ENCODE data around the gene PDE8A.

DNA sequence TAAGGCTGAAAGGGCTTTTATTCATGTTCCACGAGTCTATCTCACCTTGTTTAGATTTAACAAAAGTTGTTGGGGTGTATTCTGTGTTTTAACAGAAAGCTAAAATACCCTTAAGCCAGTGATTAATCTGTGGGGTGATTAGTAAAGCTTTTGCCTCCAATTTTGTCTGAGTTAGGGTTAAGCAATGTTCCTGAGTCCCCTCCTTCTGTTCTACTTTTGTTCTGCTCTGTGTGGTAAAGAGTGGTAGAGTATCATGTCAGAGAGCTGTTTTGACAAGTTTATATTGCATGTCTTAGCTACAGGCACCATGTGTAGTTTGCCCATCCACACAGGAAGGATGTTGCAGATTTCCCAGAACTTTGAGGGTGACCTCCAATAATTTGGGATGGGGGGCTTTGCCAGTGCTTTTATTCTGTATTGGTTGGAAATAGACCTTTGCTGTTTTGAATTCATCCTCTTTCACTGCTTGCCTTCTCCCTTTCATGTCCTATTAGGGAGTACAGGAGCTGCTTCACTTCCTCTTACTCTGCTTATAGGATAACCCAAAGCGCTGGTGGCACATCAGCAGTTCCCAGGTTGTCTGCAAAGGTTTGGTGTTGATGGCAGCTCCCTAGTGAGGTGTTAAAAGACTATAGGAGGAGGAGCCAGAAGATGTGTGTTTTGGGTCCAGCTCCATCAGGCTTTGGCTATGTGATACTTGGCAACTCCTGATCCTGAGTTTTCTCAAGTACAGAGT is 7.4 kb downstream of the PDE8A start:
- TF ChIP-seq, protein P1, sequence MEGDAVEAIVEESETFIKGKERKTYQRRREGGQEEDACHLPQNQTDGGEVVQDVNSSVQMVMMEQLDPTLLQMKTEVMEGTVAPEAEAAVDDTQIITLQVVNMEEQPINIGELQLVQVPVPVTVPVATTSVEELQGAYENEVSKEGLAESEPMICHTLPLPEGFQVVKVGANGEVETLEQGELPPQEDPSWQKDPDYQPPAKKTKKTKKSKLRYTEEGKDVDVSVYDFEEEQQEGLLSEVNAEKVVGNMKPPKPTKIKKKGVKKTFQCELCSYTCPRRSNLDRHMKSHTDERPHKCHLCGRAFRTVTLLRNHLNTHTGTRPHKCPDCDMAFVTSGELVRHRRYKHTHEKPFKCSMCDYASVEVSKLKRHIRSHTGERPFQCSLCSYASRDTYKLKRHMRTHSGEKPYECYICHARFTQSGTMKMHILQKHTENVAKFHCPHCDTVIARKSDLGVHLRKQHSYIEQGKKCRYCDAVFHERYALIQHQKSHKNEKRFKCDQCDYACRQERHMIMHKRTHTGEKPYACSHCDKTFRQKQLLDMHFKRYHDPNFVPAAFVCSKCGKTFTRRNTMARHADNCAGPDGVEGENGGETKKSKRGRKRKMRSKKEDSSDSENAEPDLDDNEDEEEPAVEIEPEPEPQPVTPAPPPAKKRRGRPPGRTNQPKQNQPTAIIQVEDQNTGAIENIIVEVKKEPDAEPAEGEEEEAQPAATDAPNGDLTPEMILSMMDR (IDR thresholded peaks at IDR 0.05; ENCODE audit: poor library complexity), result no peak
- TF ChIP-seq EZH2 (IDR thresholded peaks at IDR 0.05; ENCODE audit: borderline replicate concordance), result no peak
